Glomerular endothelial cell (primary cell): Measurements from ENCODE around the gene ATXN10. TPM values are rescaled to one million over a fixed set of nuclear protein-coding genes. Genes with fewer than 3 reads are reported as not detected.
"Not testable (repeated sequence)": the region's sequence is repeated elsewhere in the genome, so short reads cannot be mapped to it uniquely, and the experiment has no call there.

Source experiments
- DNase-seq: peaks from one replicate; pipeline ENCODE4 v3.0.0-alpha.2; 2011; ENCODE audit warnings: low read depth, low spot score; ENCODE audit errors: extremely low read depth
- total RNA-seq: library from RNA; depleted of rRNA; stranded (reverse); fragments of >200 nt; gene quantifications from 2 replicates; pipeline ENCODE4 v1.2.3, GENCODE V29; 2015

Gene ATXN10
- total RNA-seq, 1 donor from 2014 or later = 112 TPM

DNA sequence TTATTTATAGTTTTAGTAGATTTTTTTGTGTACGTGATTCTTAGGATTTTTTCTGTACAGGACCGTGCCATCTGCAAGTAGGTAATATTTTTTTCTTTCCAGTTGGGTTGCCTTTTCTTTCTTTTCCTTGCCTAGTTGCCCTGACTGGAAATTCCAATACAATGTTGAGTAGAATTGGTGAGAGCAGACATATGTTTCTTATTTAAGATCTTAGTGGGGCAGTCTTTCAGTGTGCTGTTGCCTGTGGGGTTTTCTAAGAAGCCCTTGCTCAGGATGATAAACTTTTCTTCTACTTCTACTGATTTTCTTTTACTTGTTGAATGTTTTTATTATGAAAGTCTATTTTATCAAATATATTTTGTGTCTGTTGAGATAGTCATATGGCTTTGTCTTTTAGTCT, 33.0 kb downstream of the ATXN10 start:
- no peak for DNase-seq

DNA sequence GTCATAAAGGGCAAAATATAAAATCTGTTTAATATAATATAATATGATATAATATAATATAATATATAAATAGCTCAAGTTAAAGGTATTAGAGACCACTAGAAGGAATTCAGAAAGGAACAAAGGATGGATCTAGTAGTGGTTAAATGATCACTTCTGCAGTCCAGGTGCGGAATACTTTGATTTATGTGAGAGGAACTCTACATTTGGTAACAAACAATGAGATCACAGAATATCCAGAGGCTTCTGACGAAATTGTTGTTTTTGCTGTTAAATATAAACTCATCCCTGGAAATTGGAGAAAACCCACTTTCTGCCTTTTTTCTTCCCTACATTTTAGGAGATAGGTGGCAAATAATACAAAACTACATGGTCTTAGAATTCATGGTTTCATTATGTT, 36.0 kb downstream of the ATXN10 start:
- no peak for DNase-seq

DNA sequence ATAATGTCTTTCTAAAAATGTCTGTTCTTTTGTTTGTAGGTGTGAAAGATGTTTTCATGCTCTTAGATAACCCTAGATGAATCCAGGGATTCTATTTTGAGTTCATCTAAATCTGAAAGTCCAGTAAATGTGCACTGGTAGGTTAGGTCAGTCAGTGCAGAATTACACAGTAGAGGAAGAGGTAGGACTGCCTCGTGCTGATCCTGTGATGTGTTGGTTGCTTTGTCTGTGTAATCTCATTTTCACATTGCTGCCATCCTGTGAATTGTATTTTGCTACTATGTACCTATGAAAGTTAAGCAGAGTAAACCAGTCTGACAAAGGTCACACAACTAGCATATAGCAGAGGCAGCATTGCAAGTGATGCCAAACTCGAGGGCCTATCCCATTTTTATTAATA, 36.5 kb downstream of the ATXN10 start:
- DNase-seq = no peak

DNA sequence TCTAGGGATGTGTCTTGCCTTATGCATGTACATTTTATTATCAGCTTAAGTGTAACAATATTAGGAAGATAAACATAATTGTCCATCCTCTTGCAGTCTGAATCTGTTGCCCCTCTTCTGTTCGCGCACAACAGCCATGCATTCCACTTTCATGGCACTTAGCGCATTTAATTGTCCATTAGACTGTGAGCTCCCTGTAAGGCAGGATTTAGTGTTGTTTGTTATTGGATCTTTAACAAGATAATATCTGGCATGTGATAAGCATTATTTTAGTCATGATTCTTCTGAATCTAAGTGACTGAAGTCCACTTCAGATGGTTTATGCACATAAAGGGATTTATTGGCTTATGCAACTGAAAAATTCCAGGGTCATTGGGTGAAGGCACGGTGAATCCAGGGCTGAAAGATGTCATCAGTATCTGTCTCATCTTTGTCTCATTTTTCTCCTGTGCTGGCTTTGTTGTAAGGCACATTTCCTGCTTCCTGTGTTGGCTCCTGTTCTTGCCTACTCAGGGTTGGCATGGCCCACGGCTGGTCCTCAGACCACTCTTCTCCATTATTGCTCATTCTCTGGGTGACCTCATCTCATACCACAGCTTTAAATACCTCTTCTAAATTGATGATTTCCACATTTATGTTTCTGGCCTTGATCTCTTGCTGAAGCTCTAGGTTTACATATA, 37.6 kb downstream of the ATXN10 start:
- no peak for DNase-seq

DNA sequence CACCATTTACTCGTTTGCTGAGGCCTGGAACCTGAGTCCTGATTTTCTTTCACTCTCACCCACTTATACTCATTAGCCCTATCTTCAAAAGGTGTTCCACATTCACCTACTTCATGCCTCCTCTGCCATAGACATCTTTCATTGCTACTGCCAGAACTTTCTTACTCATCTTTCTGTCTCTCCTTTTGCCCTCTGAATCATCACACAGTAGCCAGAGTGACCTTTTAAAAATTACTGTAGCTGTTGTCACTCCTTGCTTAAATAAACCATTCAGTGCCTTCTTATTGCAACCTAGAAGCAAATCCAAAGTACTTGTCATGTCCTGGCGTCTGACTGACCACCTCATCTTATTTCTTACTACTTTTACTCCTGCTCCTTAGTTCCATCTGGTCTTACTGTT, 38.2 kb downstream of the ATXN10 start:
- no peak for DNase-seq

DNA sequence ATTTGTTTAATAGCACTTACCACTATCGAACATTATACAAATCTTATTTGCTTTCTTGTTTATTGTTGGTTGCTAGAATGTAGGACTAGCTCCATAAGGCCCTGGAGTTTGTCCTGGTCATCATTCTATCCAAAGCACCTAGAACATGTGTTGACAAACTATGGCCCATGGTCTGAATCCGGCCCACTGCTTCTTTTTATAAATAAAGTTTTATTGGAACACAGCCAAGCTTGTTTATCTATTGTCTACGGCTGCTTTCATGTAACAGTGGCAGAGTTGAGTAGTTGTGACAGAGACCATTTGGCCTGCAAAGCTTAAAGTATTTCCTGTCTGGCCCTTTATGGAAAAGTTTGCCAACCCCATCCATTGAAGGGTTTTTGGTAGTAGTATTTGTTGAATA, 38.8 kb downstream of the ATXN10 start:
- no peak for DNase-seq

DNA sequence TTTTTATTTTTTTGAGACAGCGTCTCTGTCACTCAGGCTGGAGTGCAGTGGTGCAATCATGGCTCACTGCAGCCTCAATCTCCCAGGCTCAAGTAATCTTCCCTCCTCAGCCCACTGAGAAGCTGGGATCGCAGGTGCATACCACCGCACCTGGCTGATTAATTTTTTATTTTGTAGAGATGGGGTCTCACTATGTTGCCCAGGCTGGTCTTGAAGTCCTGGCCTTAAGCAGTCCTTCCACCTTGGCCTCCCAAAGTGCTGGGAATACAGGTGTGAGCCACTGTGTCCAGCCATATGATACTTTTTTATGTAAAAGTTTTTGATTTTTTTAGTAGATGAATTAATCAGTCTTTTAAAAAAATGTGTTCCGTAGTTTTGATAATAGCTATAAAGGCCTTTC, 42.8 kb downstream of the ATXN10 start:
- DNase-seq = not testable (repeated sequence)

DNA sequence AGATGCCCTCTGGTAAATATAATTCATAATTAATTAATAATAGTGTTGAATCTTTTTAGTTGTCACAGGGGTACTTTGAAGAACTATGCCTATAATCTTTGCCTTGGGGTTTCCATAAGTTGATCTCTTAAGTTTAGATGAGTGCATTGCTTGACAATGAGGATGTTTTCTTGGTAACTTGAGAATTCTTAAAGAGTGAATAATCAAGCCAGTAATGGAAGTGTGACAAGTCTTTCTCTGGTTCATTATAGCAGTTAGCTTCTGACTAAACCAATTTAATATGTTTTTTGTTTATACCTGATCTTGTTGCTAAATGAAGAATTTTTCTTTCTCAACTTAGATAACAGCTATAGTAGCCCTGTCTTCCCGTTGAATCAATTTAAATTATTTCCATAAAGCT, 46.2 kb downstream of the ATXN10 start:
- DNase-seq = no peak

DNA sequence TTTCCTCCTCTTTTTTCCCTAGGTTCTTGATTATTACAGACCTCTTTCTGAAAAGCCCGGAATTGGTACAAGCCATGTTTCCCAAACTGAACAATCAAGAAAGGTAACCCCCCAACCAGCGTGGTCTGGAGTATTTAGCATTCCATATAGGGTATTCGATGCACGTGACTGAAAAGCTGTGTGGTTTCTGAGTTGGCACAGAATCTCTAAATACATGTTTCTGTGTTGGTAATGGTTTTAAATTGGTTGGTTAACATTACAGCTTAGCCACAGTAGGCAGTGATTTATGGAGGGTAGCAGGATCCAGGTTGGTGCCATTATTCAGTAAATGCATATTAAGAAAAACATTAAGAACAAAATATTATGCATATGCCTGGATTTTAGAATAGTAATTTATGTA, 46.8 kb downstream of the ATXN10 start:
- DNase-seq = no peak

DNA sequence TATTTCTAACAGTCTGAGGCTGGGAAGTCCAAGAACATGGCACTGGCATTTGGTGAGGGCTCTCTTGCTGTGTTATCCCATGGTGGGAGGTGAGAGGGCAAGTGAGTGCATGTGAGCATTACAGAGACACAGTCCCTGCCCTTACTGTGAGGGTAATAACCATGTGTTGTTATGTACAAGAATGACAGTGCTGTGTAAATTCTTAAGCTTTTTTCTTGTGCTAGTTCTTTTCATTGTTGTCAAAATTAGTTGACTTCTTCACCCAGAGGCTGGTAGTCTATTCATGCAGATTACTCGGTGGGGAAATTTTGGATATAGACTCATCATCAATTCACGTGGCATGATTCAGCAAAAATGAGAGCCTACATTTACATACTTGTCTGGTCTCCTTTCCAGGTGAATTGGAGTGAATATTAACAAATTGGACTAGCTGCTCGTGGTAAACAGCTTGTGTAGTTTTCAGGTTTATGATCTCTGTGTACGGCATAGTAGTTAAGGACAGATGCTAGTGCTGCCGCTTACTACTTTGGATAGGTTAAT, 49.3 kb downstream of the ATXN10 start:
- no peak for DNase-seq

DNA sequence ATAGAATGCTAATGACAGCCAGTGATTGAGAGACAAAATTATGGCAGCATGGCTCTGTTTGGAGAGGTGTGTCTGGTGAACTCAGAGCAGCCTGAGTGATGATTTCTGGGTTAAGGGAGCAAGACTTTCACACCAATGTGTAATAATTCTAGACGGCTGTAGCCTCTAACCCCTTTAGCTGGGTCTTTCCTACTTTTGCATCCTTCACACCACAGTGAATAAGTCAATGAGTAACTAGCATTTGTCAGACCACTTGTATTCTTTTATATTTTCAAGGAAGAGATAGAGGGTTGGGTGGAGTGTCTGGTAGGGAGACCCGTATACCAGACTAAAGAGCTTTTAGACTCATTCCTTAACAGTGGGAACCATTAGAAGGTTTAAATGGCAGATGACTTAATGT, 50.4 kb downstream of the ATXN10 start:
- DNase-seq = no peak

DNA sequence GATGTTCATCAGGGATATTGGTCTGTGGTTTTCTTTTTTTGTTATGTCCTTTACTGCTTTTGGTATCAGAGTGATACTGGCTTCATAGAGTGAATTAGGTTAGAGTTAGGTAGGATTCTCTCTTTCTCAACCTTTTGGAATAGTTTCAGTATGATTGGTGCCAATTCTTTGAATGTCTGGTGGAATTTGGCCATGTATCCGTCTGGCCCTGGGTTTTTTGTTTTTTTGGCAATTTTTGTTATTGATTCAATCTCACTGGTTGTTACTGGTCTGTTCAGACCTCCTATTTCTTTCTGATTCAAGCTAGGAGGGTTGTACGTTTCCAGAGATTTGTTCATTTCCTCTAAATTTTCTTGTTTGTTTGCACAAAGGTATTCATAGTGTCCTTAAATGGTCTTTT, 54.4 kb downstream of the ATXN10 start:
- no peak for DNase-seq

DNA sequence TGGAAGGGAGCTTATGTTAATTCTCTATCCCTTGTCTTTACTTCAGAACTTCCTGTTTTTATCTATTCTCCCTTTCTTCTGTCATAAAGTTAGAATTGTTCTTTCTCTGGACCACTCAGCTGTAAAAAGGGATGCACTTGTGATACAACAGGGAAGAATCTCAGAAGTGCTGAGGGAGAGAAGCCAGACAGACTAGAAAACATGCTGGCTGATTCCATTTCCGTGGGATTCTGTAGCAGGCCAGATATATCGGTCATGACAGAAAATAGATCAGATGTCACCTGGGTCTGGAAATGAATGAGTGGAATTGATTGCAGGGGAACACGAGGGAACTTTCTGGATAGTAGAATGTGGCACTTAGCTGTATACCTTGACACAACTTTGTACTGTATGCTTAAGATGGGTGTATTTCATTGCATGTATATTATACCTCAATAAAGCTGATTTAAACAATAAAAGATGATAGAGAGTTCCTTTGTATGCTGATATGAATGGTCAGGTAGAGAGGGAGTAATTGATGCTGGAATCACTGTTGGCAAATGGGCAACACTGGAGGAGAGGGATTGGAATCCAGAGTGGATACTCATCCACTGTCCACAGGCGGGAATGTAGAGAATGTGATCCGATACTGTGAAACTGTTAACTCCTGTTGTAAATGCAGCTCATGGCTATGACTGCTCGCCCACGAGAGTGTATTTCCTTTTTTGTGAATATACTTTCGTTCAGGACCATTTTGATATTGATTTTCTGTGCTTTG, 59.6 kb downstream of the ATXN10 start:
- DNase-seq = no peak

DNA sequence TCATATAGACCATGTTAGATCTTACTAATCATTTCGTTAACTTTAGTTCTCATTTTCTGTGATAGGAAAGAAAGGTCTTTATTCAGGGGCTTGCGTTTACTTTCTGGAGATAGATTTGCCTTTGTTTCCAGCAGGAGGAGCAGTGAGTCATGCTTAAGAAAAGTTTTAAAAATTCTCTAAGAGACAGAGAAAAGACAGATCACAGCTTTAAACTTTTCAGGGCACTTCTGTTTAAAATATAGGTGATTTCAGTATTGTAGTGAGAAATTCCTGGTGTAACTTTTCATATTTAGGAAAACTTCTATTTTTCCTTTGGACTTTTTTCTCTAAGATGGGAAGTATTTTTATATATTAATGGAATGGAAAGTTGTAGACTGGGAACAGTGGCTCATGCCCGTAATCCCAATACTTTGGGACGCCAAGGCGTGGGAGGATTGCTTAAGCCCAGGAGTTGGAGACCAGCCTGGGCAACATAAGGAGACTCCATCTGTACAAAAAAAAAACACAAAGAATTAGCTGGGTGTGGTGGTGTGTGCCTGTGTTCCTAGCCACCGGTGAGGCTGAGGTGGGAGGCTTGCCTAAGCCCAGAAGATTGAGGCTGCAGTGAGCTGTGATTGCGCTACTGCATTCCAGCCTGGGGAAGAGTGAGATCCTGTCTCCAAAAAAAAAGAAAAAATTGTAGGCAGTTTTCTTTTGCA, 60.3 kb downstream of the ATXN10 start:
- DNase-seq = no peak

DNA sequence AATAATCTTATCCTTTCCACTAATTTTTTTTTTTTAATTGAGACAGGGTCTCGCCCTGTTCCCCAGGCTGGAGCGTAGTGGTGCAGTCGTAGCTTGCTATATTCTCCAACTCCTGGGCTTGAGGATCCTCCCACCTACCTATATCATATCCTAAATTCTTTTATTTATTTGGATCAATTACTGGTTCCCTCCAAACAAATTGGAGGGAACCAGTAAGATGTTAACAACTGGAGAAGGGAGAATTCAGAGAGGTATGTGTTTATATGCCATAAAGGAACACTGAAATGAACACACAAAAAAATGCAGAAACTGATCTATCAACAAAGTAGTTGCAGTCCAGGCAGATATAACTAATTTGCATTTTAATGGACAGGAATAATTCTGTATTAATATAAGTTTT, 63.6 kb downstream of the ATXN10 start:
- DNase-seq = no peak

DNA sequence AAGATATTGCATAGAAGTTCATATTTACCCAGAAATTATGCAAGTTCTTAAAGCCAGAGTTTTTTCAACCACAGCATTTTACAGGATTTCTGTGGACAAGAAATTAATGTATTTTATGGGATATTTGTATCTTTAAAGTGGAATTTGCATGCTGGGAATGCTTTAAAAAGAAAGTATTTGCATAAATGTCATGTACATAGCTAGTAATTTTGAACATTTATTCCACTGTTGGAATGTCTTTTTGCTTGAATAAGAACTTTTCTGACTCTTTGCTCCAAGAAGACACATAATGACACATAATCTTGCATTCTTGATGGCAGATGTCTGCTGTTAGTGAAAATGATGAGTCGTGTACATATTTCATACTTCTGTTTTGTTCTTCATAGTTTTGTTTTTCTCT, 66.6 kb downstream of the ATXN10 start:
- no peak for DNase-seq

DNA sequence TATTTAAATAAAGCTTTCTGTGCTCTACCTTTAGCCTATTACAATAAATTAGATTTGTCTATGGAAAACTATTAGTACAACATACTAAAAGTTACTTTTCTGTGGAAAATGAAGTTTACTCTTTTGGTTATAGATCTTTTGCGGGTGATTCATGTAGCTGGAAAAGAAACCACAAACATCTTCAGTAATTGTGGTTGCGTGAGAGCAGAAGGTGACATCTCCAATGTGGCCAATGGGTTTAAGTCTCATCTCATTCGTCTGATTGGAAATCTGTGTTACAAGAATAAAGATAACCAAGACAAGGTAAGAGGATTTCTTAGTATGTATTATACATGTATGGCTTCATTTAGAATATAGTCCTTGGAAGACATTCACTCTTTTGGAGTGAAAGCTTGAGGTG, 68.6 kb downstream of the ATXN10 start:
- no peak for DNase-seq

DNA sequence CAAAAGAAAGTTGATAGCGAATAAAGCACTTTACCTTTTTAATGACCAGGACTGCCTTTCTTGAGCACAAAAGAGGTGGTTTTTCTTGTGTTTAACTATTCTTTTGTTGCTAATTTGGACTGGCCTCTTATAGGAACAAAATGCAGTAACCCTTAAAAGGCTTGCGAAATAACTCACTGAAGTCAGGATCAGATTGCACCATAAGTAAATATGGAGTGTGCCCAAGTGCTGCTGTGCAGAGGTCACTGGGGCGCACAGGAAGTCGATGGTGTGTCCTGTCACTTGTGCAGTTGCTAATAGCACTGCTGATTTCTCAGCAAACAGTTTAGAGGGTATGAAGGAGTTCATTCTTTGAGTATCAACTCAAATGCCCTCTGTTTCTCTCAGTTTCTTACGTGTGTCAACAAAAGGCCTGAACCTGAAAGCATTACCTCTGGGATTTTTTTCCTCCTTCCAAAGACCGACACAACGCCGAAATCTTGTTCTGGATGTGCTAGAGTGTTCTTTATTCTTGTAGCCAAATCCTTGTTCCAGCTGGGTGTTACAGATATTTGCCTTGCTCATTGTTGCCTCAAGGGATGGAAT, 71.3 kb downstream of the ATXN10 start:
- no peak for DNase-seq

DNA sequence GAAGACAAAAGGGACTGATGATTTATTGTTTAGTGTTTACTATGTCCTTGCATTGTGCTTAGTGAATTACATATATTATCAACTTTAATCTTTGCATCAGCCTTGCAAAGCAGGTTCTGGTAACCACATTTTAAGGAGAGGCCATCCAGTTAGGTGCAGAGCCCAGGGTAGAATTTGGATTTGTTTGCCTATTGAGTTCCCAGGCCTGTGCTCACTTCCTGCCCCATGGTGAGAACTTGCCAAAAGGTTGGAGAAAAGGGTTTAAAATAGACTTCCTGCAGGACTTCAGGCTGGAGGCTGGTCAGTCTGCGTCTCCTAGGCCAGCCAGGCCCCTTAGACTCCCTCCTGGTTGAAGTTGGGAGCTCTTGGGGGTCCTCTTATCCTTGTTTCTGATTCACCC, 72.1 kb downstream of the ATXN10 start:
- DNase-seq = no peak

DNA sequence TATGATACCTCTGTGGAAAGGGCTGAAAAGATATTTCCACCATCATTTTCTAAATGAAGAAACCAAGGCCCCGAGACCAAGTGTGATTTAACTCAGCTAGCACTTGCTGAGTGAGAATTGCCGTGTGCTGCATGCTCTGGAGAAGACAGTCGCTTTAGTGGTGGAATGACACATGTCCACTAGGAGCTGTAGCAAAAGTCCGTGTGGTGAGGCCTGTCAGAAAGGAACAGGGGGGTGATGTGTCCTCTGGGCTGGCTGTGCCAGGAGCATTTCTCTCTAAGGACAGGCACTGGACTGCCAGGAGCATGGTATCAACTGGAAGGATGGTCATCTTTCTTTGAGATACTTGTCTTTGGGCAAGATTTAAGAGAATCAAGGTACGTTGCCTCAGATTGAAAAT, 72.8 kb downstream of the ATXN10 start:
- DNase-seq = no peak

DNA sequence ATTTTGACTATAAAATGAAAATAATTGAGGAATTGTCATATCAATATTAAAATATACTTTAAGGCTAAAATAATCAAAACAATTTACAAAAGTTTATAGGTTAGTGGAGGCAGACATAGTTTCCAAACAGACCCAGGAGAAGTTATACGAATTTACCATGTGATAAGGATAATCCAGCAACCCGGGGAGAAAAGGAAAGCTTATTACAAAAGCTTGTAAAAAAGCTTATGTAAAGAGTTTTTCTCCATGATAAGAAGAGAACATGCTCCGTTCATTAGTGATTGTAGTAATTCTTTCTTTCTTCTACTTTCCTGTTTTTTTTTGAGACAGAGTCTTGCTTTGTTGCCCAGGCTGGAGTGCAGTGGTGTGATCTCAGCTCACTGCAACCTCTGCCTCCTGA, 79.0 kb downstream of the ATXN10 start:
- no peak for DNase-seq
